ENCODE data around the gene FOXO1.

- no peak for TF ChIP-seq CTCF (IDR thresholded peaks at IDR 0.05)
- no peak for TF ChIP-seq POLR2A (IDR thresholded peaks at IDR 0.05)
- TF ChIP-seq EP300 (IDR thresholded peaks at IDR 0.05), result no peak
- no peak for TF ChIP-seq POLR2AphosphoS5 (IDR thresholded peaks at IDR 0.05)
Observed at GRCh38 chr13:40576369-40576768, 90.1 kb downstream of the FOXO1 start.

Measured in sigmoid colon (tissue), 4 donors.